HL-60 (cell line): ENCODE data around the gene UBE4B.

Experiments used
- DNase-seq, 2 experiments: peaks; one replicate each; pipeline ENCODE4 v3.0.0-alpha.2; 2010 to 2020; ENCODE audit warnings: low read depth in 1 of 2, low spot score in 1 of 2
- H3K27ac ChIP-seq: fragments of 250-450 bp; sonication (Bioruptor Pico); replicated peaks from 2 replicates; pipeline ENCODE4 v1.5.1; 2020; ENCODE audit warnings: mild to moderate bottlenecking, moderate library complexity
- H3K27me3 ChIP-seq: fragments of 250-450 bp; sonication (Bioruptor Pico); 2 replicates; pipeline ENCODE4 v1.5.1; 2021; ENCODE audit warnings: mild to moderate bottlenecking, moderate library complexity; ENCODE audit not compliant: insufficient read depth, poor library complexity, severe bottlenecking
- H3K4me3 ChIP-seq: replicated peaks from 2 replicates; pipeline ENCODE4 v1.5.1; 2011; ENCODE audit warnings: mild to moderate bottlenecking, control low read depth, low read length; ENCODE audit not compliant: insufficient read depth
- CTCF ChIP-seq: IDR thresholded peaks from one replicate; pipeline ENCODE4 v1.5.1; 2011; ENCODE audit warnings: low read length, control low read depth, inconsistent platforms; ENCODE audit not compliant: insufficient read depth
- GABPA ChIP-seq: IDR thresholded peaks from 2 replicates; pipeline ENCODE4 v1.6.1; 2012; ENCODE audit warnings: low read depth
- POLR2AphosphoS5 ChIP-seq: IDR thresholded peaks from 2 replicates; pipeline ENCODE4 v1.6.1; 2012; ENCODE audit warnings: low read depth
- REST ChIP-seq: IDR thresholded peaks from 2 replicates; pipeline ENCODE4 v1.6.1; 2012; ENCODE audit warnings: low read depth; ENCODE audit not compliant: insufficient replicate concordance
- SPI1 ChIP-seq: IDR thresholded peaks from 2 replicates; pipeline ENCODE4 v1.6.1; 2012; ENCODE audit warnings: low read depth, mild to moderate bottlenecking, borderline replicate concordance

The UBE4B gene

GRCh38 chr1:10074852-10075730 lies 42.3 kb downstream of the UBE4B start:
- no peak for DNase-seq
- no peaks in the 10 kb centered on the region for H3K27me3 ChIP-seq

GRCh38 chr1:10075732-10076131 lies 43.0 kb downstream of the UBE4B start:
- TF ChIP-seq REST (no peak), SPI1 (no peak), CTCF (no peak), POLR2AphosphoS5 (no peak), GABPA (no peak)
- no peaks in the 10 kb centered on the region for H3K27me3 ChIP-seq

More at GRCh38 chr1:10074852-10075730, 42.3 kb downstream of the UBE4B start:
- H3K4me3 ChIP-seq = no peak overlapping the region
- no peak overlapping the region; the same call in 1 of the 2 replicates for H3K27ac ChIP-seq
- no peak for TF ChIP-seq POLR2AphosphoS5

GRCh38 chr1:10078494-10078893 lies 45.7 kb downstream of the UBE4B start:
- TF ChIP-seq GABPA = no peak
- Histone ChIP-seq H3K4me3 (no peak overlapping the region), H3K27ac (no peak overlapping the region), H3K27me3 (no peaks in the 10 kb centered on the region)
- no peak for DNase-seq

More at GRCh38 chr1:10075732-10076131, 43.0 kb downstream of the UBE4B start:
- Histone ChIP-seq H3K4me3 (no peak overlapping the region), H3K27ac (no peak overlapping the region)
- DNase-seq = no peak

- Histone ChIP-seq H3K4me3 (no peak overlapping the region), H3K27me3 (no peaks in the 10 kb centered on the region), H3K27ac (no peak overlapping the region)
- no peak for DNase-seq
- TF ChIP-seq GABPA = no peak
- no peak for TF ChIP-seq CTCF
- no peak for TF ChIP-seq POLR2AphosphoS5
- no peak for TF ChIP-seq REST
- TF ChIP-seq SPI1 = no peak
These were observed 47.8 kb downstream of the UBE4B start for GRCh38 chr1:10080523-10080922.
